HG03196 (cell line): ENCODE measurements around the gene SRCIN1.

Experiments used
- ATAC-seq: cut with Tn5 transposase; IDR thresholded peaks from one replicate; pipeline ENCODE4 v1.9.1; 2021; ENCODE audit not compliant: unreplicated experiment

SRCIN1 gene

GRCh38 chr17:38617967-38618760, 12.4 kb upstream of the SRCIN1 start:
- no peak for ATAC-seq

- no peak for ATAC-seq
Measured at GRCh38 chr17:38617074-38617860, 11.5 kb upstream of the SRCIN1 start.

- no peak for ATAC-seq
Measured at GRCh38 chr17:38616361-38616760, 10.6 kb upstream of the SRCIN1 start.

- no peak for ATAC-seq
Measured at GRCh38 chr17:38613981-38614779, 8.4 kb upstream of the SRCIN1 start.

GRCh38 chr17:38613525-38613980, 7.8 kb upstream of the SRCIN1 start:
- no peak for ATAC-seq

GRCh38 chr17:38611872-38612376, 6.2 kb upstream of the SRCIN1 start:
- no peak for ATAC-seq

- ATAC-seq: no peak
Measured at GRCh38 chr17:38611070-38611786, 5.5 kb upstream of the SRCIN1 start.

- ATAC-seq: no peak
Measured at GRCh38 chr17:38609280-38610031, 3.7 kb upstream of the SRCIN1 start.

- no peak for ATAC-seq
Measured at GRCh38 chr17:38608648-38609047, 2.9 kb upstream of the SRCIN1 start.

GRCh38 chr17:38606646-38607611, 1.2 kb upstream of the SRCIN1 start:
- no peak for ATAC-seq

- no peak for ATAC-seq
Measured at GRCh38 chr17:38605411-38605840, 326 bp downstream of the SRCIN1 start.

GRCh38 chr17:38604479-38605403, 1.0 kb downstream of the SRCIN1 start:
- no peak for ATAC-seq

- ATAC-seq: no peak
Measured at GRCh38 chr17:38603786-38604478, 1.8 kb downstream of the SRCIN1 start.

GRCh38 chr17:38602956-38603785, 2.6 kb downstream of the SRCIN1 start:
- no peak for ATAC-seq

GRCh38 chr17:38602453-38602852, 3.3 kb downstream of the SRCIN1 start:
- ATAC-seq: no peak
